SK-N-SH treated with all-trans-retinoic acid at 6 μM for 48 hours (cell line): ENCODE data around the gene C2orf74.
"Not testable (repeated sequence)": the region's sequence is repeated elsewhere in the genome, so short reads cannot be mapped to it uniquely, and the experiment has no call there.

ENCODE experiments used
- ATAC-seq: fragments of 200-7000 bp; cut with Tn5 transposase; 3 replicates; pipeline ENCODE4 v1.9.1; 2020; ENCODE audit warnings: mild to moderate bottlenecking, moderate library complexity
- ARNTL ChIP-seq: fragments of 450-650 bp; formaldehyde crosslinking; IDR thresholded peaks from 2 replicates; pipeline ENCODE4 v1.5.0; 2020; ENCODE audit warnings: low read depth, mild to moderate bottlenecking, moderate library complexity, borderline replicate concordance
- CREB5 ChIP-seq: fragments of 250-450 bp; sonication (Bioruptor Pico); IDR thresholded peaks from 2 replicates; pipeline ENCODE4 v1.5.1; 2020; ENCODE audit warnings: low read depth, mild to moderate bottlenecking, moderate library complexity
- CSDC2 ChIP-seq: fragments of 250-450 bp; sonication (Bioruptor Pico); IDR thresholded peaks from 2 replicates; pipeline ENCODE4 v1.5.0; 2020; ENCODE audit warnings: mild to moderate bottlenecking, moderate library complexity
- ESRRG ChIP-seq: fragments of 250-450 bp; sonication (Bioruptor Pico); IDR thresholded peaks from 2 replicates; pipeline ENCODE4 v1.6.1; 2021; ENCODE audit warnings: mild to moderate bottlenecking
- GLIS3 ChIP-seq: fragments of 250-450 bp; sonication (Bioruptor Pico); IDR thresholded peaks from 2 replicates; pipeline ENCODE4 v1.5.0; 2020; ENCODE audit warnings: mild to moderate bottlenecking, moderate library complexity
- ISL1 ChIP-seq: fragments of 250-450 bp; sonication (Bioruptor Pico); IDR thresholded peaks from 2 replicates; pipeline ENCODE4 v2.1.2; 2022; ENCODE audit warnings: mild to moderate bottlenecking, moderate library complexity
- OSR1 ChIP-seq: fragments of 250-450 bp; sonication (Bioruptor Pico); IDR thresholded peaks from 2 replicates; pipeline ENCODE4 v1.8.0; 2022; ENCODE audit warnings: moderate library complexity, mild to moderate bottlenecking, inconsistent platforms
- PPARA ChIP-seq: fragments of 250-450 bp; sonication (Bioruptor Pico); IDR thresholded peaks from 2 replicates; pipeline ENCODE4 v1.5.0; 2020; ENCODE audit warnings: mild to moderate bottlenecking, borderline replicate concordance
- SNAI2 ChIP-seq: fragments of 250-450 bp; sonication (Bioruptor Pico); IDR thresholded peaks from 2 replicates; pipeline ENCODE4 v1.5.0; 2020; ENCODE audit warnings: mild to moderate bottlenecking, moderate library complexity
- TCF4 ChIP-seq: fragments of 250-450 bp; sonication (Bioruptor Pico); IDR thresholded peaks from 2 replicates; pipeline ENCODE4 v1.8.0; 2021; ENCODE audit warnings: mild to moderate bottlenecking, moderate library complexity, borderline replicate concordance
- TOX ChIP-seq: fragments of 250-450 bp; sonication (Bioruptor Pico); IDR thresholded peaks from 2 replicates; pipeline ENCODE4 v1.8.0; 2021; ENCODE audit warnings: mild to moderate bottlenecking, moderate library complexity, borderline replicate concordance
- TSHZ2 ChIP-seq: fragments of 250-450 bp; sonication (Bioruptor Pico); IDR thresholded peaks from 2 replicates; pipeline ENCODE4 v1.5.0; 2020; ENCODE audit warnings: mild to moderate bottlenecking, moderate library complexity
- ZC3H10 ChIP-seq: fragments of 250-450 bp; sonication (Bioruptor Pico); IDR thresholded peaks from 2 replicates; pipeline ENCODE4 v1.5.1; 2021; ENCODE audit warnings: mild to moderate bottlenecking, moderate library complexity
- ZFP3 ChIP-seq: fragments of 250-450 bp; sonication (Bioruptor Pico); IDR thresholded peaks from 2 replicates; pipeline ENCODE4 v1.5.0; 2020; ENCODE audit warnings: mild to moderate bottlenecking, moderate library complexity
- ZFP30 ChIP-seq: fragments of 450-650 bp; formaldehyde crosslinking; IDR thresholded peaks from 2 replicates; pipeline ENCODE4 v1.5.0; 2022; ENCODE audit warnings: mild to moderate bottlenecking, moderate library complexity
- ZNF565 ChIP-seq: fragments of 450-650 bp; formaldehyde crosslinking; conservative IDR thresholded peaks from 2 replicates; pipeline ENCODE4 v1.5.0; 2020; ENCODE audit warnings: low read depth, mild to moderate bottlenecking, moderate library complexity
- ZNF70 ChIP-seq: fragments of 450-650 bp; formaldehyde crosslinking; IDR thresholded peaks from 2 replicates; pipeline ENCODE4 v1.5.0; 2020; ENCODE audit warnings: mild to moderate bottlenecking, moderate library complexity
- ZNF8 ChIP-seq: fragments of 450-650 bp; formaldehyde crosslinking; IDR thresholded peaks from 2 replicates; pipeline ENCODE4 v1.5.0; 2020; ENCODE audit warnings: mild to moderate bottlenecking, moderate library complexity
- TF ChIP-seq, protein P1 (sequence below): fragments of 250-450 bp; sonication (Bioruptor Pico); IDR thresholded peaks from 2 replicates; pipeline ENCODE4 v1.8.0; 2020; ENCODE audit warnings: mild to moderate bottlenecking, moderate library complexity, borderline replicate concordance
- TF ChIP-seq, protein P2 (sequence below): fragments of 250-450 bp; sonication (Bioruptor Pico); IDR thresholded peaks from 2 replicates; pipeline ENCODE4 v1.8.0; 2021; ENCODE audit warnings: low read depth, mild to moderate bottlenecking, moderate library complexity, borderline replicate concordance

Gene C2orf74

GRCh38 chr2:61193670-61194561 lies 31.9 kb downstream of the C2orf74 start:
- TF ChIP-seq OSR1 (CRISPR knock-in tag) (no peak), ZFP30 (CRISPR knock-in tag) (no peak), ZNF565 (CRISPR knock-in tag) (no peak), ARNTL (CRISPR knock-in tag) (no peak), GLIS3 (CRISPR knock-in tag) (no peak), PPARA (no peak), TOX (CRISPR knock-in tag) (no peak)
- ATAC-seq: peak; percentile 12; the same call in 2 of the 3 replicates

- ATAC-seq: not testable (repeated sequence)
Observed at GRCh38 chr2:61194646-61195045, 32.7 kb downstream of the C2orf74 start.

GRCh38 chr2:61196671-61197070 lies 34.7 kb downstream of the C2orf74 start:
- no peak for ATAC-seq
- TF ChIP-seq TOX (CRISPR knock-in tag) (no peak), ZNF70 (no peak), ZNF8 (CRISPR knock-in tag) (no peak), SNAI2 (CRISPR knock-in tag) (no peak), CSDC2 (CRISPR knock-in tag) (no peak), ZC3H10 (no peak), ZNF565 (CRISPR knock-in tag) (no peak), TCF4 (CRISPR knock-in tag) (no peak)

DNA sequence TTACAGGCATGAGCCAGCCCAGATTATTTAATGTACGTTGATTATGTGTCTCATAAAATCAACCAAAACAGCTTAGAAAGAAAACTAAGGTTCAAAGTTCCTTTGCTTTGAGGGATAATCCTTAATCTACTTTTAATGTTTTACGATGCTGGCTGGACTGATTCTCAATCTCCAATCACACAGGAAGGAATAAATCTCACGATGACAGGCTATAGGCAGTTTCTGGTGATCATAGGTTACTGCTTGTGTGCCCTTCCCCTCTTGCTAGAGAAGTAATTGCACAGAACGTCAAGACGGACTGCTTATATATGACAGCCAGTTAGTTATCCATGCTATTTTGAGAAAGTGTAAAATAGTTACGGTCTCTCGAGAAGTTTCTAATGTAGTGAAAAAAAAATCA lies 43.1 kb downstream of the C2orf74 start:
- no peak for ATAC-seq
- TF ChIP-seq ISL1 (CRISPR knock-in tag) (no peak), ZFP3 (no peak), PPARA (no peak), TOX (CRISPR knock-in tag) (no peak), ARNTL (CRISPR knock-in tag) (no peak), ZC3H10 (no peak), OSR1 (CRISPR knock-in tag) (no peak), TCF4 (CRISPR knock-in tag) (no peak), ESRRG (CRISPR knock-in tag) (no peak), CREB5 (CRISPR knock-in tag) (no peak), CSDC2 (CRISPR knock-in tag) (no peak), TSHZ2 (CRISPR knock-in tag) (no peak), ZFP30 (CRISPR knock-in tag) (no peak), ZNF70 (no peak)
- TF ChIP-seq, protein P1, sequence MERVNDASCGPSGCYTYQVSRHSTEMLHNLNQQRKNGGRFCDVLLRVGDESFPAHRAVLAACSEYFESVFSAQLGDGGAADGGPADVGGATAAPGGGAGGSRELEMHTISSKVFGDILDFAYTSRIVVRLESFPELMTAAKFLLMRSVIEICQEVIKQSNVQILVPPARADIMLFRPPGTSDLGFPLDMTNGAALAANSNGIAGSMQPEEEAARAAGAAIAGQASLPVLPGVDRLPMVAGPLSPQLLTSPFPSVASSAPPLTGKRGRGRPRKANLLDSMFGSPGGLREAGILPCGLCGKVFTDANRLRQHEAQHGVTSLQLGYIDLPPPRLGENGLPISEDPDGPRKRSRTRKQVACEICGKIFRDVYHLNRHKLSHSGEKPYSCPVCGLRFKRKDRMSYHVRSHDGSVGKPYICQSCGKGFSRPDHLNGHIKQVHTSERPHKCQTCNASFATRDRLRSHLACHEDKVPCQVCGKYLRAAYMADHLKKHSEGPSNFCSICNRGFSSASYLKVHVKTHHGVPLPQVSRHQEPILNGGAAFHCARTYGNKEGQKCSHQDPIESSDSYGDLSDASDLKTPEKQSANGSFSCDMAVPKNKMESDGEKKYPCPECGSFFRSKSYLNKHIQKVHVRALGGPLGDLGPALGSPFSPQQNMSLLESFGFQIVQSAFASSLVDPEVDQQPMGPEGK (CRISPR knock-in tag): no peak
- TF ChIP-seq, protein P2, sequence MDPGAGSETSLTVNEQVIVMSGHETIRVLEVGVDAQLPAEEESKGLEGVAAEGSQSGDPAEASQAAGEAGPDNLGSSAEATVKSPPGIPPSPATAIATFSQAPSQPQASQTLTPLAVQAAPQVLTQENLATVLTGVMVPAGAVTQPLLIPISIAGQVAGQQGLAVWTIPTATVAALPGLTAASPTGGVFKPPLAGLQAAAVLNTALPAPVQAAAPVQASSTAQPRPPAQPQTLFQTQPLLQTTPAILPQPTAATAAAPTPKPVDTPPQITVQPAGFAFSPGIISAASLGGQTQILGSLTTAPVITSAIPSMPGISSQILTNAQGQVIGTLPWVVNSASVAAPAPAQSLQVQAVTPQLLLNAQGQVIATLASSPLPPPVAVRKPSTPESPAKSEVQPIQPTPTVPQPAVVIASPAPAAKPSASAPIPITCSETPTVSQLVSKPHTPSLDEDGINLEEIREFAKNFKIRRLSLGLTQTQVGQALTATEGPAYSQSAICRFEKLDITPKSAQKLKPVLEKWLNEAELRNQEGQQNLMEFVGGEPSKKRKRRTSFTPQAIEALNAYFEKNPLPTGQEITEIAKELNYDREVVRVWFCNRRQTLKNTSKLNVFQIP: no peak
- TF ChIP-seq, all 23 proteins: peak for 0
